Psoas muscle (tissue), 8 donors: ENCODE results near the gene BCAS3. TPM values are rescaled to one million over a fixed set of nuclear protein-coding genes. Genes with fewer than 3 reads are reported as not detected.

Source experiments
- ATAC-seq, 4 donors: fragments of 200-7000 bp; cut with Tn5 transposase; one replicate each; pipeline ENCODE4 v1.9.1; 2020; ENCODE audit warnings: moderate library complexity in 3 of 4, mild to moderate bottlenecking in 2 of 4
- DNase-seq, 2 donors: peaks; one replicate each; pipeline ENCODE4 v3.0.0-alpha.2; 2020
- H3K27ac ChIP-seq: fragments of 200-600 bp; one replicate; pipeline ENCODE4 v1.8.0; 2022
- H3K27me3 ChIP-seq, 3 donors: fragments of 200-600 bp in 1 of 3; one replicate each; pipeline versions ENCODE4 v1.6.1 to v1.8.0; 2013 to 2022; ENCODE audit warnings: low read length in 2 of 3, mild to moderate bottlenecking in 2 of 3, moderate library complexity in 1 of 3; ENCODE audit not compliant: insufficient read depth in 3 of 3
- H3K36me3 ChIP-seq, 2 donors: fragments of 200-600 bp in 1 of 2; one replicate each; pipeline versions ENCODE4 v1.6.1 to v1.8.0; 2013 to 2022; ENCODE audit warnings: low read depth in 1 of 2, mild to moderate bottlenecking in 1 of 2, moderate library complexity in 1 of 2; ENCODE audit not compliant: insufficient read depth in 1 of 2
- H3K4me1 ChIP-seq: fragments of 200-600 bp; one replicate; pipeline ENCODE4 v1.8.0; 2022
- H3K4me3 ChIP-seq: fragments of 200-600 bp; one replicate; pipeline ENCODE4 v1.8.0; 2022; ENCODE audit warnings: mild to moderate bottlenecking
- H3K9me3 ChIP-seq: fragments of 200-600 bp; one replicate; pipeline ENCODE4 v1.8.0; 2022
- CTCF ChIP-seq: fragments of 200-600 bp; IDR thresholded peaks from one replicate; pipeline ENCODE4 v1.8.0; 2022; ENCODE audit warnings: antibody characterized with exemption
- WGBS, 3 donors: extraction: QIAGEN DNeasy Blood & Tissue Kit; methylation state at CpG; one replicate each; pipeline versions ENCODE4 v1.1.6 to v1.1.7; 2013; 5-methylcytosine and 5-hydroxymethylcytosine counted together
- intact Hi-C, 2 donors: fragments of 100-400 bp; cut with DNase I; formaldehyde crosslinking; loops; one replicate each; pipeline versions ENCODE4 v1.11.0 to v1.14.2; 2022
- polyA plus RNA-seq, 3 donors: library from polyadenylated mRNA; stranded (reverse); fragments of 200-250 nt; gene quantifications; one replicate each; pipeline ENCODE4 v1.2.3, GENCODE V29; 2013
- total RNA-seq, 4 donors: library from RNA; stranded (reverse); fragmentation: NEBNext Ultra II Directional in 2 of 4; extraction: Animal tissue kit (Norgen Biotek cat#: 25700) in 2 of 4; gene quantifications; one replicate each; pipeline versions ENCODE4 v1.2.1 to v1.2.4, GENCODE V29; 2021 to 2023
- donor health status: healthy with polysubstance abuse.
- donor health status: DM: no; HTN: no; CAD: no; lungs with moderate emphysema.
- donor health status: Bipolar disorder and iron deficiency.
- donor health status: healthy.
- donor health status: DM: yes; HTN: yes; CAD: no.
- donor health status: DM: no; HTN: no; CAD: no.
- donor health status: DM: no; HTN: no; CAD: no.
- donor health status: DM: yes; HTN: yes; CAD: no.

BCAS3 gene
- total and polyA plus RNA-seq, 7 donors = 2.4 to 28.8 (median 15.0) TPM

DNA sequence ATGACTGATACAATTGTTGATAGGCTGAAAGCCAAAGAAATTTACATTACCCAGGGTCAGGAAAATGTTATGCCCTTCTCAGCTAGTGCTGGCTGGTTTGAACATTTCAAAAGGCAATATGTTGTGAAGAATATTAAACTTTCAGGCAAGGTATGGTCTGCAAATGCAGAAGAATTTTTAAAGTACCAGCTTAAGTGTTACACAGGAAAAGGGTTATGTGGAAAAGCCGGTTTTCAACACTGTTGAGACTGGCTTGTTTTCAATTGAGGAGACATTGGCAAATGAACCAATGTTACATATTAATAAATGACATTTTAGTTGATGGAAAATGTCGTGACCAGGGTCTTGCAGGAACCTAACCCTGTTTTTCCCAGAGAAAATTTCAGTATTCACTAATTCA, 506.1 kb downstream of the BCAS3 start:
- TF ChIP-seq CTCF = no peak
- intact Hi-C loops = no loop called here
- Histone ChIP-seq H3K4me3 (no peak overlapping the region), H3K4me1 (no peaks in the 10 kb centered on the region), H3K27me3 (no peaks in the 10 kb centered on the region), H3K9me3 (no peaks in the 10 kb centered on the region), H3K27ac (no peak overlapping the region), H3K36me3 (no peaks in the 10 kb centered on the region)
- ATAC-seq (no peak), DNase-seq (no peak)
- WGBS, 3 donors = 84 to 92% (median 92%) methylated on average over 2 of the region's 2 CpGs

DNA sequence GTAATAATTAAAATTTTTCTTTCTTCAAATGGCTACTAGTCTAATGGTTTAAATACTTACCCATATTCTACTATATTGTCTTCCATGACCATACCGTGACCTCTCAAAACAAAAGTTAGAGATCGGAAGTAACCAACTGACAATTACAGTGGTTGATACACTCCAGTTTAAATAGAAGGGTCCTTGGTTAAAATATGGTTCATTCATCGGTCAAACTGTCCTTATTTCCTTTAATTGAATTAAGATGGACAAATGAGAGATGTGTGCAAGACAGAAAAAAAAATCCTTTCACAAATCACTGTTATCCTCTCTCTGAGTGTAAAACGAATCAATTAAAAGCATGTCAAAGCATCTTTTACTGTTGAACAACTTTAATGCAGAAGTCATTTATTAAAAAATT, 507.7 kb downstream of the BCAS3 start:
- ATAC-seq (no peak), DNase-seq (no peak)
- no peaks in the 10 kb centered on the region for H3K36me3 ChIP-seq
- WGBS, 3 donors = 66 to 75% (median 71%) methylated on average over 4 of the region's 4 CpGs
- no peak overlapping the region for H3K27ac ChIP-seq
- no peaks in the 10 kb centered on the region for H3K9me3 ChIP-seq
- no peaks in the 10 kb centered on the region for H3K4me1 ChIP-seq
- H3K27me3 ChIP-seq = no peaks in the 10 kb centered on the region
- TF ChIP-seq CTCF = no peak
- intact Hi-C loops = no loop called here
- no peak overlapping the region for H3K4me3 ChIP-seq

DNA sequence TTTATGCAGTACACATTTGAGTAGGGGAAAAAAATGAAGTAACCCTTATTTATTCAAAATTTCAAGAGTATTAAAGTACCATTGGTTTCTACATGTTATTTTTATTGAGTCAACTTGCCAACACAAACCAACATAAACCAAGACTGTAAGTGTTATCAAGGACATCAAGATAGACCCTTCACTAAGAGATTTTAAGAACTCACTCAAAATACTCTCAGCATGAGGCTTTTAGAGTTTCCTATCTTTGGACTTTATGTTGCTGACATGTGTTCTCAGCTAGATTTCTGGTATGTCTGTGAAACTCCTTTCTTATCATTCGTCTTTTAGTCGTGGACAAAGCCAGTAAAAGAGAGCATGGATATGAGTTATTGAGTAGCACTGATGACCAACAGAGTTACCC, 509.4 kb downstream of the BCAS3 start:
- H3K4me1 ChIP-seq = no peaks in the 10 kb centered on the region
- H3K27me3 ChIP-seq = no peaks in the 10 kb centered on the region
- DNase-seq = no peak
- H3K4me3 ChIP-seq = no peak overlapping the region
- 84 to 87% (median 86%) methylated on average over 2 of the region's 2 CpGs for WGBS, 3 donors
- no peaks in the 10 kb centered on the region for H3K9me3 ChIP-seq
- no peak for TF ChIP-seq CTCF
- no peak overlapping the region for H3K27ac ChIP-seq
- intact Hi-C loops = no loop called here
- no peaks in the 10 kb centered on the region for H3K36me3 ChIP-seq
- no peak for ATAC-seq

DNA sequence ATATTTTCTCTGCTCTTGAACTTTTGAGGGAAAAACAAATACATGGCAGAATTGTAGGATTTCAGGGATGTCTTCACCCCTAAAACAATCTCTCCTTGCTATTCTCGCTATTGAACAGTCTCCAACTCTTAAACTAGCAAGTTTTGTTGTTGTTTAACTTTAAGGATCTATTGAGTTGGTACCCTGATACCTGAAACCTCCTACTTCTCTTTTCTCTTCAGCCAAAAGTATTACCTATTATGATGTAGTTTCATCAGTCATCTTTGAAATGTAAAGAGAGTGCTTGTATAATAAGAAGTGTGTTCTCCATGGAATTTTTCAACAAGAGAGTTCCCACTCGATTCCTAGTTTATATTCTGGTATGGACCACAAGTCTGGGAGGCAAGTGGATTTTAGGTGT, 510.4 kb downstream of the BCAS3 start:
- 90 to 94% (median 94%) methylated on average over 2 of the region's 2 CpGs for WGBS, 3 donors
- H3K4me3 ChIP-seq = no peak overlapping the region
- TF ChIP-seq CTCF = no peak
- ATAC-seq (no peak), DNase-seq (no peak)
- no peaks in the 10 kb centered on the region for H3K4me1 ChIP-seq
- H3K27ac ChIP-seq = no peak overlapping the region
- no peaks in the 10 kb centered on the region for H3K9me3 ChIP-seq
- H3K27me3 ChIP-seq = no peaks in the 10 kb centered on the region
- H3K36me3 ChIP-seq = no peaks in the 10 kb centered on the region
- intact Hi-C loops = no loop called here

DNA sequence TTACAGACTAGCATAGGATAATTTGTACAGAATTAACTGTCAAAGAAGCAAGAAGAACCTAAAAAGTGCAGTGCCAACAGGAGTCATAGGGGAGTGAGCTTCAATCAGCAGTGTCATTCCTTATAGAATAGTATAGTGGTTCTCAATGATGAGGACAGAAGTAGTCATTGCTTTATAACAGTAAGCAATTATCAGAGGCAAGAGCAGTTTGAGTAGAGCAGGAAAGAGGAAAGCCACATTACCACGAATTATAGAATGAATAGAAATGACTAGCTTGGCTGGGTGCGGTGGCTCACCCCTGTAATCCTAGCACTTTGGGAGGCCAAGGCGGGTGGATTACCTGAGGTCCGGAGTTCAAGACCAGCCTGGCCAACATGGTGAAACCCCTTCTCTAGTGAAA, 512.3 kb downstream of the BCAS3 start:
- Histone ChIP-seq H3K36me3 (no peaks in the 10 kb centered on the region), H3K27me3 (no peaks in the 10 kb centered on the region), H3K4me1 (no peaks in the 10 kb centered on the region), H3K27ac (no peak overlapping the region), H3K4me3 (no peak overlapping the region), H3K9me3 (no peaks in the 10 kb centered on the region)
- WGBS, 3 donors = 95 to 99% (median 97%) methylated on average over 4 of the region's 4 CpGs
- no peak for DNase-seq
- intact Hi-C loops = no loop called here
- no peak for ATAC-seq
- no peak for TF ChIP-seq CTCF
